A549 (cell line): ENCODE results near the gene GATA2.

Source experiments
- BHLHE40 ChIP-seq: IDR thresholded peaks from 2 replicates; pipeline ENCODE4 v1.6.1; 2012; ENCODE audit warnings: low read depth, low read length, inconsistent platforms
- CTCF ChIP-seq: fragments of >200 bp; sonication (Bioruptor Twin); formaldehyde crosslinking; IDR thresholded peaks from 3 replicates; pipeline ENCODE4 v1.5.1; 2016

DNA sequence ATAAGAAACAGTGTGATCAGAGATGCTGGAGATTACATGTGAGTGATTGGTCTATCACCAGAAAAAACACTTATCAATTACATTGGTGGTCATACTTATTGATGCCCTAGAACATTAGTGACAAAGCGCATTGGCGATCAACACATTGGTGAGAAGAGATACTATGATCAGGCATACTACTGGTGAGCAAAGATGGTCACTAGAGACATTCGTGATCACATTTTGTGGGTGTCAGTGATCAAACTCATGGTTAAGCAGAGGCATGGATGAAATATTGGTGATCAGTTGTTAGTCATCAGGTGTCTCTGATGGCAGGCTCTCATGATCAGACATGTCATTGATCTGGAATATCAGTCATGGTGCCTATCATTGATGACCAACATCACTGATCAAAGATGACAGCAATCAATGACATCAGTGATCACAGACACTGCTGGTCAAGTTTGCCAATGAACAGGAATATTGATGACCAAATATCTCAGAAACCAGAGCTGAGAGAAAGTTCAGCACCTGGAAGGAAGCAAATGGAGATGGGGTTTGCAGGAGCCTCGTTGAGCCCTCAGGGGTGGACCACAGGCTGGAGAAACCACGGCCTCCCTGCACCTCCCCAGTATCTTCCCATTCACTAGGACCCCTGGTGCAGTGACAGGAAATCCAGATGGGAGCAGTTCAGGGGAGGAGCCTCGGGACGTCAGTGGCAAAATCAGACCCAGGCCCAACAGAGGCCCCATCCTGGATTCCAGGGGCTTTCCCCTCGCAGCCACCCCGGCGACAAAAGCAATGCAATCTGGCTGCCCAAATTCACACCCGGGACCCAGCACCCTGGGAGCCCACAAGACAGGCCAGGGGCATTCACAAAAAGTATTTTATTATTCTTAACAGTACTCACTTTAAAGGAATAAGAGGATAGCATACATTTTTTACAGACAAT lies 14.2 kb downstream of the GATA2 start:
- TF ChIP-seq CTCF (no peak), BHLHE40 (no peak)
